ENCODE measurements around the gene THSD7B. TPM values are rescaled to one million over a fixed set of nuclear protein-coding genes. Genes with fewer than 3 reads are reported as not detected.
A peak's percentile ranks its signal among the peaks of the same experiment; 100 is the strongest.
"Not testable (repeated sequence)": the region's sequence is repeated elsewhere in the genome, so short reads cannot be mapped to it uniquely, and the experiment has no call there.

The THSD7B gene
- total RNA-seq, 1 donor from 2014 or later = 0.14 TPM

DNA sequence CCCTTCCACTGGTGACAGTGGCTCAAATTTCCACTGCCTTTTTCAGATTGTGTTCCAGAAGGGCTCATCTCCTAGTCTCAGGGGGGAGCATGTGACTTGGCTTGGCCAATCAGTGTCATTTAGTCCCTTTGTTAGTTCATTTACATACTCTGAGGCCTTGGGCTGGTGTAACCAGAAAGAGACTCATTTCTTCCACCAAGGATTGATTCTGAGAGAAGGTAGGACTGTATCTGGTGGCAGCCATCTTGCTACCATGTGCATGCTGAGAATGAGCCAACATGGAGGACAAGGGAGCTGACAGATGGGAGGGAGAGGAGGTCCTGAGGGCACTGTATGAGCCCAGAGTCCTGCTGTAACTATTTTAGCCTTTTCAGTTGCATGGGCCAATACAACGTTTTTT, 191.7 kb downstream of the THSD7B start:
- no peaks in the 10 kb centered on the region for H3K4me1 ChIP-seq
- no peaks in the 10 kb centered on the region for H3K9me3 ChIP-seq
- TF ChIP-seq, protein P1, sequence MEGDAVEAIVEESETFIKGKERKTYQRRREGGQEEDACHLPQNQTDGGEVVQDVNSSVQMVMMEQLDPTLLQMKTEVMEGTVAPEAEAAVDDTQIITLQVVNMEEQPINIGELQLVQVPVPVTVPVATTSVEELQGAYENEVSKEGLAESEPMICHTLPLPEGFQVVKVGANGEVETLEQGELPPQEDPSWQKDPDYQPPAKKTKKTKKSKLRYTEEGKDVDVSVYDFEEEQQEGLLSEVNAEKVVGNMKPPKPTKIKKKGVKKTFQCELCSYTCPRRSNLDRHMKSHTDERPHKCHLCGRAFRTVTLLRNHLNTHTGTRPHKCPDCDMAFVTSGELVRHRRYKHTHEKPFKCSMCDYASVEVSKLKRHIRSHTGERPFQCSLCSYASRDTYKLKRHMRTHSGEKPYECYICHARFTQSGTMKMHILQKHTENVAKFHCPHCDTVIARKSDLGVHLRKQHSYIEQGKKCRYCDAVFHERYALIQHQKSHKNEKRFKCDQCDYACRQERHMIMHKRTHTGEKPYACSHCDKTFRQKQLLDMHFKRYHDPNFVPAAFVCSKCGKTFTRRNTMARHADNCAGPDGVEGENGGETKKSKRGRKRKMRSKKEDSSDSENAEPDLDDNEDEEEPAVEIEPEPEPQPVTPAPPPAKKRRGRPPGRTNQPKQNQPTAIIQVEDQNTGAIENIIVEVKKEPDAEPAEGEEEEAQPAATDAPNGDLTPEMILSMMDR (IDR thresholded peaks at IDR 0.05) = no peak
- H3K36me3 ChIP-seq = no peaks in the 10 kb centered on the region
- DNase-seq (no peak), ATAC-seq (no peak)
- no peak overlapping the region for H3K4me3 ChIP-seq
- intact Hi-C loops (cut with DNase I) = no loop called here
- no peak overlapping the region for H3K27ac ChIP-seq
- no peaks in the 10 kb centered on the region for H3K27me3 ChIP-seq

DNA sequence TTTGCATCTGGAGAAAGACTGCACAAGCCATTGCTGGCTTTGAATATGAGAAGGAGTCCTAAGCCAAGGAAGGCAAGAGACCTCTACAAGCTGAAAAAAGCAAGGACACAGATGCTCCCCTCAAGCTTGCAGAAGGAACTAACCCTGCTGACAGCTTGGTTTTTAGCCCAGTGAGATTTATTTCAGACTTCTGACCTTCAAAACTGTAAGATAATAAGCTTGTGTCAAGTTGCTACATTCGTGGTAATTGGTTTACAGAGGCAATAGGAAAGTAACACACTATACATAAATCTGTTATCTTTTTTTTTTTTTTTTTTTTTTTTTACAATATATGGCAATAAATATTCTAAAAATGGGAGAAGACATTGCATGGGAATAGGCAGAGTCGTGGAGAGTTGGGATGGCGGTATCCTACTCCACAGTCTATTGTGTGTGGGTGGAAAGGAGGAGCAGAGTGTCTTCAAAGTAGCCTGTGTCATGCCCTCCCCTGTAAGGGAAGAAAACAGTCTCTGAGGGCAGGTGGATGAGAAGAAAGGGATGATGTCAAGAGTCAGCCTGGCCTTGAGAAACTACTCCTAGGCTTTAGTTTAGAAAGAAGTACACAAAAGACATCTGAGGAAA, 196.9 kb downstream of the THSD7B start:
- TF ChIP-seq, protein P1 (IDR thresholded peaks at IDR 0.05) = no peak
- Histone ChIP-seq H3K4me1 (no peaks in the 10 kb centered on the region), H3K36me3 (no peaks in the 10 kb centered on the region), H3K9me3 (no peaks in the 10 kb centered on the region), H3K27ac (no peak overlapping the region), H3K4me3 (no peak overlapping the region), H3K27me3 (no peaks in the 10 kb centered on the region)
- no peak for DNase-seq
- ATAC-seq = no peak
- intact Hi-C loops (cut with DNase I) = no loop called here

DNA sequence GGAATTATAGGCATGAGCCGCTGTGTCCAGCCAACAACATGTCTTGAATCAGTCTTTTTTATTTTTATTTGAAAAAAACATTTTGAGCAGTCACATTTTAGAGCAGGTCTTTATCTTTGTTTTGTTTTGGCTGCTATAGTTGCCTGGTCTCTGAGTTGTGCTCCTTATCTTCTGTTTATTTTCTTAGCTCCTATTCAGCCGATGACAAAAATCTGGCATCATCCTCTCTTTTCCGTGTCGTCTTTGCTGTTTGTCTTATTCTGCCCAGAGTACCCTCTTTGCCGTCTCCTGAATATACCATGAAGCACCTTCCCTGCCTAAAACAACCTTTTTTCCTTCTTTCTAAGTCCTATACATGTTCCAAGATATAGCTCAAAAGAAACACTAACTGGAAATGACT, 201.1 kb downstream of the THSD7B start:
- no peaks in the 10 kb centered on the region for H3K27me3 ChIP-seq
- H3K4me3 ChIP-seq = no peak overlapping the region
- intact Hi-C loops (cut with DNase I) = no loop called here
- ATAC-seq = no peak
- H3K4me1 ChIP-seq = no peaks in the 10 kb centered on the region
- DNase-seq = no peak
- TF ChIP-seq, protein P1 (IDR thresholded peaks at IDR 0.05) = no peak
- no peak overlapping the region for H3K27ac ChIP-seq
- H3K36me3 ChIP-seq = no peaks in the 10 kb centered on the region
- H3K9me3 ChIP-seq = no peaks in the 10 kb centered on the region

DNA sequence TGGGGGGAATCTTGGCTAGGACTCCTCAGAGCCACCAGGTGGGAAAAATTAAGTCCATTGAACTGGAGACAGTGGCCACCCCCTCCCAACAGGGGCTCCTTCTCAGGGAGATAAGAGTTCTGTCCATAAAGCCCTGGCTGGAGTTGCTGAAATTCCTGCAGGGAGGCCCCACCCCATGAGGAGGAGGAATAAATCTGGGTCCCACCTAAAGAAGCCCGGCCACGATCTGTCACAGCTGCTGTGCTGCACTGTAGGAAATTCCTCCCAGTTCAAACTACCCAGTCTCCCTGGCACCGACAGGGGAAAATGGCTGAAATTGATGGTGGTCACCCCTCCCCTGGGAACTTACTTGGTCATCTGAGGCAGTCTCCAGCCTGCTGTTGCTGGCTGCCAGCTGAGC, 215.0 kb downstream of the THSD7B start:
- no peaks in the 10 kb centered on the region for H3K27me3 ChIP-seq
- TF ChIP-seq, protein P1 (IDR thresholded peaks at IDR 0.05) = no peak

DNA sequence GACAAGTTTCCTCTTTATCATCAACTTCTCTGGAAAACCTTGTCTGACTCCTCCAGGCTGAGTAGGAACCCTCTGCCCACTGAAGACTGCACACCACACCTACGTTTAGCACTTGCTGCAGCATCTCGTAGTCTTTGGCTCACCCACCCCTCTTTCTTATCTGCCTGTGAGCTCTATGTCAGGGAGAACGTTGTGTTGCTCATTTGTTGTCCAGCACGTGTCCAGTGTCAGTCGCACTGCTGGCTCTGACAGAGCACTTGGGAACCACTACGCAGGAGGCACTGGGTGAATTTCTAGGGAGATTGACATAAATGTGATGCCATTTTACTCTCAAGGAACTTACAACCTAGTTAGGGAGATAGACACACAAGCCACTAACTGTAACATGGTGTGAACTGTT, 216.3 kb downstream of the THSD7B start:
- H3K9me3 ChIP-seq; ATAC-seq; H3K4me1 ChIP-seq; H3K36me3 ChIP-seq; intact Hi-C loops (cut with DNase I); DNase-seq; H3K4me3 ChIP-seq; H3K27me3 ChIP-seq; H3K27ac ChIP-seq: not testable (repeated sequence)

More for the DNA sequence above, 215.0 kb downstream of the THSD7B start:
- Histone ChIP-seq H3K4me1 (no peaks in the 10 kb centered on the region), H3K36me3 (no peaks in the 10 kb centered on the region), H3K4me3 (no peak overlapping the region), H3K27ac (no peak overlapping the region), H3K9me3 (no peaks in the 10 kb centered on the region)
- intact Hi-C loops (cut with DNase I) = no loop called here
- no peak for DNase-seq
- no peak for ATAC-seq

DNA sequence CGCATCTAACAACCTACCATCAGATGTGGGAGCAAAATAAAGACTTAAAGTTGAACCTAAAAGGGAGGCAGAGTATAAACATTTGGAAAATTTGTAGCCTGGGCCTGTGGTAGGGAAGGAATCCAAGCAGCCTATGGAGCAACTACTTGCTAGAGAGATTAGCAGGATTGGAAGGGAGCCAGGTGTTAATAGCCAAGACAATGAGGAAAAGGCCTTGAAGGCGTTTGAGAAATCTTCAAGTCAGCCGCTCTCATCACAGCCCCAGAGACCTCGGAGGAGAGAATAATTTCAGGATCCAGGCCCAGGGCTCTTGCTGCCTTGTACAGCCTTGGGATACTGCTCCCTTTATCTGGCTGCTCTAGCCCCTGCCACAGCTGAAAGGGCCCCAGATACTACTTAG, 219.7 kb downstream of the THSD7B start:
- Histone ChIP-seq H3K27me3 (no peaks in the 10 kb centered on the region), H3K36me3 (no peaks in the 10 kb centered on the region), H3K27ac (no peak overlapping the region), H3K4me1 (no peaks in the 10 kb centered on the region), H3K4me3 (no peak overlapping the region), H3K9me3 (no peaks in the 10 kb centered on the region)
- intact Hi-C loops (cut with DNase I) = no loop called here
- ATAC-seq (peak; percentile 36), DNase-seq (no peak)
- TF ChIP-seq, protein P1 (IDR thresholded peaks at IDR 0.05) = no peak

All from upper lobe of right lung (tissue), 1 donor.